Osteoblast (primary cell): ENCODE data around the gene IFITM2. TPM values are rescaled to one million over a fixed set of nuclear protein-coding genes. Genes with fewer than 3 reads are reported as not detected.

Source experiments
- DNase-seq: peaks from one replicate; pipeline ENCODE4 v3.0.0; 2011; ENCODE audit warnings: low spot score, mixed read lengths; ENCODE audit not compliant: insufficient read length; ENCODE audit errors: missing footprints
- H2AFZ ChIP-seq: 2 replicates; pipeline ENCODE4 v1.6.0; 2011; ENCODE audit warnings: mild to moderate bottlenecking, low read length
- H3K27ac ChIP-seq: 2 replicates; pipeline ENCODE4 v1.5.1; 2011; ENCODE audit warnings: mild to moderate bottlenecking, low read depth, low read length, moderate library complexity
- H3K27me3 ChIP-seq: 2 replicates; pipeline ENCODE4 v1.6.0; 2012; ENCODE audit warnings: mild to moderate bottlenecking, control low read depth, inconsistent platforms, low read length, moderate library complexity; ENCODE audit not compliant: insufficient read depth
- H3K36me3 ChIP-seq: 2 replicates; pipeline ENCODE4 v1.5.1; 2011; ENCODE audit warnings: mild to moderate bottlenecking, low read length, control low read depth, moderate library complexity; ENCODE audit not compliant: insufficient read depth
- H3K4me1 ChIP-seq: 2 replicates; pipeline ENCODE4 v1.5.1; 2011; ENCODE audit warnings: mild to moderate bottlenecking, low read length, control low read depth, moderate library complexity; ENCODE audit not compliant: insufficient read depth
- H3K4me2 ChIP-seq: 2 replicates; pipeline ENCODE4 v1.6.0; 2011; ENCODE audit warnings: mild to moderate bottlenecking, low read length; ENCODE audit not compliant: insufficient read depth
- H3K4me3 ChIP-seq: fragments of 200-600 bp; sonication (generic); 3 replicates; pipeline ENCODE4 v1.5.1; 2012; ENCODE audit warnings: mild to moderate bottlenecking, low read length, inconsistent platforms; ENCODE audit not compliant: insufficient read depth
- H3K79me2 ChIP-seq: 2 replicates; pipeline ENCODE4 v1.6.0; 2012; ENCODE audit warnings: mild to moderate bottlenecking, low read length, control low read depth, inconsistent platforms; ENCODE audit not compliant: insufficient read depth
- H3K9me3 ChIP-seq: 2 replicates; pipeline ENCODE4 v1.5.1; 2011; ENCODE audit warnings: low read depth, low read length, control low read depth
- H4K20me1 ChIP-seq: 2 replicates; pipeline ENCODE4 v1.6.0; 2012; ENCODE audit warnings: mild to moderate bottlenecking, low read length, control low read depth; ENCODE audit not compliant: insufficient read depth
- small RNA-seq: library from RNA; depleted of rRNA; stranded (forward); fragments of <200 nt; gene quantifications from one replicate; pipeline ENCODE3, GENCODE V24; 2012
- total RNA-seq: library from RNA; depleted of rRNA; stranded (reverse); fragments of >200 nt; gene quantifications from 2 replicates; pipeline ENCODE4 v1.2.3, GENCODE V29; 2012
- TF ChIP-seq, protein P1 (sequence below): IDR thresholded peaks from 2 replicates; pipeline ENCODE4 v1.5.1; 2011; ENCODE audit warnings: mild to moderate bottlenecking, low read depth, low read length, moderate library complexity; ENCODE audit errors: extremely low read depth

IFITM2 gene
- total RNA-seq, 1 donor: 105 TPM

DNA sequence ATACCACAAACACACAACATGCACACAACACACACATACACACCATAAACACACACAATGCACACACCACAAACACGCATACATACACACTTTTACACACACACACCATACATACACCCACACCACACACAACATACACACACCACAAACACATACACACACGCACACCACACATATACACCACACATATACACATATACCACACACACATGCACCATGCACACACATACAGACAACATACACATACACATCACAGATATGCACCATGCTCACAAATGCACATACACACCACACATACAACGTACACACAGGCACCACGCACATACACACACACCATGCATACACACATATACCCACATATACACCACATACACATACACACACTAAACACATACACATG, 50.0 kb downstream of the IFITM2 start:
- TF ChIP-seq, protein P1, sequence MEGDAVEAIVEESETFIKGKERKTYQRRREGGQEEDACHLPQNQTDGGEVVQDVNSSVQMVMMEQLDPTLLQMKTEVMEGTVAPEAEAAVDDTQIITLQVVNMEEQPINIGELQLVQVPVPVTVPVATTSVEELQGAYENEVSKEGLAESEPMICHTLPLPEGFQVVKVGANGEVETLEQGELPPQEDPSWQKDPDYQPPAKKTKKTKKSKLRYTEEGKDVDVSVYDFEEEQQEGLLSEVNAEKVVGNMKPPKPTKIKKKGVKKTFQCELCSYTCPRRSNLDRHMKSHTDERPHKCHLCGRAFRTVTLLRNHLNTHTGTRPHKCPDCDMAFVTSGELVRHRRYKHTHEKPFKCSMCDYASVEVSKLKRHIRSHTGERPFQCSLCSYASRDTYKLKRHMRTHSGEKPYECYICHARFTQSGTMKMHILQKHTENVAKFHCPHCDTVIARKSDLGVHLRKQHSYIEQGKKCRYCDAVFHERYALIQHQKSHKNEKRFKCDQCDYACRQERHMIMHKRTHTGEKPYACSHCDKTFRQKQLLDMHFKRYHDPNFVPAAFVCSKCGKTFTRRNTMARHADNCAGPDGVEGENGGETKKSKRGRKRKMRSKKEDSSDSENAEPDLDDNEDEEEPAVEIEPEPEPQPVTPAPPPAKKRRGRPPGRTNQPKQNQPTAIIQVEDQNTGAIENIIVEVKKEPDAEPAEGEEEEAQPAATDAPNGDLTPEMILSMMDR: no peak
- H3K36me3 ChIP-seq: no peaks in the 10 kb centered on the region
- no peak for DNase-seq
- H2AFZ ChIP-seq: no peak overlapping the region
- peaks cover 6% of the 10 kb centered on the region for H3K27me3 ChIP-seq
- no peaks in the 10 kb centered on the region for H3K79me2 ChIP-seq
- H4K20me1 ChIP-seq: no peaks in the 10 kb centered on the region
- peaks cover 2% of the 10 kb centered on the region for H3K9me3 ChIP-seq
- H3K4me1 ChIP-seq: peaks cover 24% of the 10 kb centered on the region
- no peak overlapping the region for H3K27ac ChIP-seq
- H3K4me3 ChIP-seq: no peak overlapping the region
- H3K4me2 ChIP-seq: no peak overlapping the region

DNA sequence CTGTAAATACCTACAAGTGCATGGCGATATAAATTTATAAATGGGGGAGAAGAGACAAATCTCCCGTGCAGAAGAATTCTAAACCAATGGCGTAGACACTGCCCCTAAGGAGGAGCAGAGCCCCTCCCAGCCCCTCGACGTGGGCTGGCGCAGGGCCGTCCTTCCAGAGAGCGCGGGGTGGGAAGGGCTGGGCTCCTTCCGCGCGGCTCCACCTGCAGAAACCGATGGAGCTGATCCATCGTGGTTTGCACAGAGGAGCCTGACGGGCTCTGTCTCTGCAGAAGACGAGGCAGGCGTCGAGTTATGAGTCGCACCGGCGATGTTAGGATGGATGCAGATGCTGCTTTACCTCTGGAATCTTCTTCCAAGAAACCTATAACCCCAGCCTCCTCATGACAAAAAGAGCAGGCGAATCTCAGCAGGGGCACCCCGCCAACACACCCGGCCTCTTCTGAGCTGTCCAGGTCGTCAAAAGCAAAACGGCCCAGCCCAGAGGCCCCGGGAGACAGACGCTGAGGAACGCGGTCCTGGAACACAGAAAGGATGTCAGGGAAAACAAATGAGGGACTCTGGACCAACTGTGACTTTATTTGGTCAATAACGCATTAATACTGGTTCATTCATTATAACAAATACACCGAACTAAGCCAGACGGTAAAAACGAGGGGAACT, 50.6 kb downstream of the IFITM2 start:
- no peak overlapping the region for H3K4me2 ChIP-seq
- H3K27ac ChIP-seq: no peak overlapping the region
- H3K9me3 ChIP-seq: peaks cover 2% of the 10 kb centered on the region
- H2AFZ ChIP-seq: no peak overlapping the region
- TF ChIP-seq, protein P1: no peak
- no peaks in the 10 kb centered on the region for H3K36me3 ChIP-seq
- DNase-seq: peak; percentile 68
- H3K27me3 ChIP-seq: peaks cover 6% of the 10 kb centered on the region
- no peaks in the 10 kb centered on the region for H3K79me2 ChIP-seq
- H3K4me3 ChIP-seq: no peak overlapping the region
- H4K20me1 ChIP-seq: no peaks in the 10 kb centered on the region
- H3K4me1 ChIP-seq: peaks cover 19% of the 10 kb centered on the region

Small RNA genes within 50 kb of the gene (small RNA-seq; reads per million reads assigned to genes)
- gene AC136475.6: not detected

Other genes with a start within 250 kb of the IFITM2 start
- gene SCGB1C1, start 114.7 kb upstream of the IFITM2 start, total RNA-seq: not detected in 2 replicates
- 24.6 and 25.6 TPM in 2 replicates for gene BET1L, start 100.4 kb upstream of the IFITM2 start, total RNA-seq
- 128 and 134 TPM in 2 replicates for gene RIC8A, start 100.1 kb upstream of the IFITM2 start, total RNA-seq
- 10.9 and 11.2 TPM in 2 replicates for gene SIRT3, start 71.5 kb upstream of the IFITM2 start, total RNA-seq
- 110 and 117 TPM in 2 replicates for gene PSMD13, start 70.8 kb upstream of the IFITM2 start, total RNA-seq
- not detected in 2 replicates for gene NLRP6, start 29.4 kb upstream of the IFITM2 start, total RNA-seq
- gene PGGHG, start 18.7 kb upstream of the IFITM2 start, total RNA-seq: 7.7 and 8.7 TPM in 2 replicates
- not detected in 2 replicates for gene IFITM5, start 8.3 kb upstream of the IFITM2 start, total RNA-seq
- gene IFITM1, start 6.2 kb downstream of the IFITM2 start, total RNA-seq: 48.6 and 64.4 TPM in 2 replicates
- gene IFITM3, start 13.0 kb downstream of the IFITM2 start, total RNA-seq: 98.4 and 116 TPM in 2 replicates
- gene B4GALNT4, start 61.7 kb downstream of the IFITM2 start, total RNA-seq: 0.88 and 2.2 TPM in 2 replicates
- gene PKP3, start 86.4 kb downstream of the IFITM2 start, total RNA-seq: 0.88 and 2.5 TPM in 2 replicates
- 10.9 and 14.5 TPM in 2 replicates for gene SIGIRR, start 107.2 kb downstream of the IFITM2 start, total RNA-seq
- gene ANO9, start 134.2 kb downstream of the IFITM2 start, total RNA-seq: under 0.01 TPM in 1 of 2 replicates, not detected in the other
- 33.0 and 36.2 TPM in 2 replicates for gene PTDSS2, start 142.5 kb downstream of the IFITM2 start, total RNA-seq
- gene RNH1, start 199.4 kb downstream of the IFITM2 start, total RNA-seq: 441 and 506 TPM in 2 replicates
- gene HRAS, start 227.8 kb downstream of the IFITM2 start, total RNA-seq: 28.6 and 35.7 TPM in 2 replicates
- gene LRRC56, start 229.7 kb downstream of the IFITM2 start, total RNA-seq: 0.88 and 1.1 TPM in 2 replicates